22Rv1 (cell line): ENCODE measurements around the gene TPK1.

Experiments used
- CTCF ChIP-seq: fragments of 450-650 bp; IDR thresholded peaks from 2 replicates; pipeline ENCODE4 v1.5.1; 2017; ENCODE audit warnings: mild to moderate bottlenecking
- ZFX ChIP-seq: fragments of 450-650 bp; IDR thresholded peaks from 2 replicates; pipeline ENCODE4 v1.6.1; 2017; ENCODE audit warnings: antibody characterized with exemption, borderline replicate concordance

- no peak for TF ChIP-seq CTCF
- TF ChIP-seq ZFX, result no peak
Observed at GRCh38 chr7:144777005-144777839, 58.6 kb downstream of the TPK1 start.
